GM23338 (cell line): Measurements from ENCODE around the gene UBAP1L. TPM values are rescaled to one million over a fixed set of nuclear protein-coding genes. Genes with fewer than 3 reads are reported as not detected.

Experiments
- ATAC-seq: fragments of 200-7000 bp; cut with Tn5 transposase; 3 replicates; pipeline ENCODE4 v1.9.1; 2020
- DNase-seq: peaks from one replicate; pipeline ENCODE4 v3.0.0-alpha.2; 2015; ENCODE audit warnings: low spot score
- H2AFZ ChIP-seq: fragments of 200-600 bp; sonication (generic); 2 replicates; pipeline ENCODE4 v1.8.0; 2016; ENCODE audit warnings: antibody characterized with exemption, mild to moderate bottlenecking, moderate library complexity
- H3F3A ChIP-seq: fragments of 200-600 bp; sonication (generic); replicated peaks from 2 replicates; pipeline ENCODE4 v1.8.0; 2017; ENCODE audit warnings: antibody characterized with exemption, mixed run types, low read depth
- H3K27ac ChIP-seq: fragments of 200-600 bp; sonication (generic); 2 replicates; pipeline ENCODE4 v1.6.1; 2016; ENCODE audit warnings: low read depth
- H3K27me3 ChIP-seq: fragments of 200-600 bp; sonication (generic); 2 replicates; pipeline ENCODE4 v1.8.0; 2016; ENCODE audit warnings: mild to moderate bottlenecking, mixed run types, moderate library complexity; ENCODE audit not compliant: insufficient read depth
- H3K36me3 ChIP-seq: fragments of 200-600 bp; sonication (generic); 2 replicates; pipeline ENCODE4 v1.8.0; 2016; ENCODE audit warnings: mild to moderate bottlenecking; ENCODE audit not compliant: insufficient read depth
- H3K4me1 ChIP-seq: fragments of 200-600 bp; sonication (generic); 2 replicates; pipeline ENCODE4 v1.8.0; 2016; ENCODE audit warnings: mild to moderate bottlenecking, moderate library complexity; ENCODE audit not compliant: insufficient read depth
- H3K4me2 ChIP-seq: fragments of 200-600 bp; sonication (generic); 2 replicates; pipeline ENCODE4 v1.7.1; 2017; ENCODE audit warnings: mixed run types
- H3K4me3 ChIP-seq: fragments of 200-600 bp; sonication (generic); 2 replicates; pipeline ENCODE4 v1.6.1; 2016; ENCODE audit warnings: mixed run types
- H3K79me2 ChIP-seq: fragments of 200-600 bp; sonication (generic); replicated peaks from 2 replicates; pipeline ENCODE4 v1.8.0; 2017; ENCODE audit warnings: mild to moderate bottlenecking; ENCODE audit not compliant: insufficient read depth
- H3K9me2 ChIP-seq: fragments of 200-600 bp; sonication (generic); 2 replicates; pipeline ENCODE4 v1.8.0; 2017; ENCODE audit not compliant: insufficient read depth
- H4K20me1 ChIP-seq: fragments of 200-600 bp; sonication (generic); replicated peaks from 2 replicates; pipeline ENCODE4 v1.8.0; 2017; ENCODE audit warnings: mild to moderate bottlenecking; ENCODE audit not compliant: insufficient read depth
- H3K27ac Mint-ChIP-seq: 2 replicates; pipeline ENCODE4 v1.8.0; 2020; ENCODE audit warnings: inconsistent platforms, mild to moderate bottlenecking, moderate library complexity, mixed read lengths
- H3K27me3 Mint-ChIP-seq: 3 replicates; pipeline ENCODE4 v1.8.0; 2022; ENCODE audit warnings: low read depth, mild to moderate bottlenecking, moderate library complexity, mixed read lengths, inconsistent platforms; ENCODE audit not compliant: insufficient read depth, poor library complexity
- H3K36me3 Mint-ChIP-seq: 3 replicates; pipeline ENCODE4 v1.8.0; 2021; ENCODE audit warnings: low read depth, mild to moderate bottlenecking, inconsistent platforms, moderate library complexity, mixed read lengths
- H3K4me1 Mint-ChIP-seq: 3 replicates; pipeline ENCODE4 v1.8.0; 2020; ENCODE audit warnings: mild to moderate bottlenecking, inconsistent platforms, mixed read lengths
- H3K4me3 Mint-ChIP-seq: 3 replicates; pipeline ENCODE4 v1.8.0; 2021; ENCODE audit warnings: moderate library complexity, mild to moderate bottlenecking, inconsistent platforms, mixed read lengths
- H3K9me3 Mint-ChIP-seq: 3 replicates; pipeline ENCODE4 v1.8.0; 2020; ENCODE audit warnings: moderate library complexity, mild to moderate bottlenecking, inconsistent platforms, mixed read lengths
- CREB1 ChIP-seq: fragments of 250-450 bp; sonication (Bioruptor Pico); IDR thresholded peaks from 2 replicates; pipeline ENCODE4 v1.5.0; 2020; ENCODE audit warnings: low read depth, mild to moderate bottlenecking, moderate library complexity
- CTCF ChIP-seq, 2 experiments: fragments of 200-600 bp in 1 of 2; sonication (generic) in 1 of 2; conservative IDR thresholded peaks; 2 replicates each; pipeline versions ENCODE4 v1.5.1 to v1.6.1; 2016 to 2017; ENCODE audit warnings: antibody characterized with exemption in 2 of 2, low read depth in 2 of 2, mild to moderate bottlenecking in 2 of 2, moderate library complexity in 1 of 2
- EZH2 ChIP-seq: fragments of 200-600 bp; sonication (generic); IDR thresholded peaks from one replicate; pipeline ENCODE4 v1.8.0; 2017; ENCODE audit warnings: antibody characterized with exemption, mild to moderate bottlenecking, low read depth; ENCODE audit not compliant: unreplicated experiment
- EZH2phosphoT487 ChIP-seq: fragments of 200-600 bp; sonication (generic); IDR thresholded peaks from one replicate; pipeline ENCODE4 v1.8.1; 2018; ENCODE audit warnings: antibody characterized with exemption; ENCODE audit not compliant: unreplicated experiment
- JUNB ChIP-seq: IDR thresholded peaks from one replicate; pipeline ENCODE4 v1.6.1; 2016; ENCODE audit warnings: antibody characterized with exemption; ENCODE audit not compliant: unreplicated experiment
- NANOG ChIP-seq: IDR thresholded peaks from 2 replicates; pipeline ENCODE4 v1.6.1; 2016; ENCODE audit warnings: antibody characterized with exemption, borderline replicate concordance
- ZNF331 ChIP-seq: fragments of 250-450 bp; sonication (Bioruptor Pico); IDR thresholded peaks from 2 replicates; pipeline ENCODE4 v1.5.0; 2020; ENCODE audit warnings: low read depth, mild to moderate bottlenecking, moderate library complexity
- polyA plus RNA-seq: library from polyadenylated mRNA; unstranded; fragments of >200 nt; fragmentation: Nextera tagmentation; extraction: Ambion mirVana; gene quantifications from 2 replicates; pipeline ENCODE4 v1.2.1, GENCODE V29; 2016
- total RNA-seq: library from RNA; depleted of rRNA; stranded (reverse); fragments of >200 nt; shearing (Covaris generic); gene quantifications from 2 replicates; pipeline ENCODE4 v1.2.3, GENCODE V29; 2014
- TF ChIP-seq, protein P1 (sequence below): IDR thresholded peaks from one replicate; pipeline ENCODE4 v1.6.1; 2018; ENCODE audit warnings: antibody characterized with exemption; ENCODE audit not compliant: unreplicated experiment

Gene UBAP1L
- total and polyA plus RNA-seq, 2 experiments from 2014 or later, result 0.53 to 1.5 TPM

DNA sequence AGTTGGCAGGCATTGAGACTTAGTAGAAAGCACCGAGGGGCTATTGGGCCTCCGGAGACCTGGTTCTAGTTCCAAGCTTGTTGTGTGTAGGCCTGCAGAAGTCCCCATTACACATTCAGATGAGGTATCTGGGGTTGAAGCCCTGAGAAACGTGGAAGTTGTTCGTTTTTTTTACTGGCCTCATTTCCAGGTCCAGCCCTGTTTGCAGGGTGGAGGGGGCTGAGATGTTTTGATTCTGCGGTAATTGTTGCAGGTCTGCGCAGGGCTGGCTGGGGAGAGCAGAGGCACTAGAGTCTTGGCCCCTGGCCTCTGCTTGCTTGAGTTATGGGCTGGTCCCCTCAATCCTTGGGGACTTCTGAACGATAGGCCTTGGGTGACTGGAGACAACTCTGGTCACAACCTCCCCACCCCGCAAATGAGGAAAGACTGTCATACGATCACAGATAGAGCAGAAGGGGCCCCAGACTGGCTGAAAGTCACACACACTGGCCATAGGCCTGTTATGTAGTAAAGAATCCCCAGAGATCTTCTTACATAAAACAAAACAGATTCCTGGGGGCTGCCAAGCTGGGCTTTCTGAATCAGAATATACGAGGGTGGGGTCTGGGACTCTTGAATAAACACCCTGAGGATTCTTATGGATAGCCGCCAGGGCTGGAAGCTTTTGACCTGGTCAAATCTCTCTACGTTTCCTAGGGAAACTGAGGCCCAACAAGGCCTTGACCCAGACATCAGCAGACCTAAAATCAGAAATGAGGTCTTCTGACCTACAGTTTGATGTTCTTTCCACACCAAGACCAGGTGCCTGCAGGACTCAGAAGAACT is 22.8 kb downstream of the UBAP1L start:
- ATAC-seq, result no peak
- TF ChIP-seq CREB1 (CRISPR knock-in tag), result no peak
- TF ChIP-seq, protein P1, sequence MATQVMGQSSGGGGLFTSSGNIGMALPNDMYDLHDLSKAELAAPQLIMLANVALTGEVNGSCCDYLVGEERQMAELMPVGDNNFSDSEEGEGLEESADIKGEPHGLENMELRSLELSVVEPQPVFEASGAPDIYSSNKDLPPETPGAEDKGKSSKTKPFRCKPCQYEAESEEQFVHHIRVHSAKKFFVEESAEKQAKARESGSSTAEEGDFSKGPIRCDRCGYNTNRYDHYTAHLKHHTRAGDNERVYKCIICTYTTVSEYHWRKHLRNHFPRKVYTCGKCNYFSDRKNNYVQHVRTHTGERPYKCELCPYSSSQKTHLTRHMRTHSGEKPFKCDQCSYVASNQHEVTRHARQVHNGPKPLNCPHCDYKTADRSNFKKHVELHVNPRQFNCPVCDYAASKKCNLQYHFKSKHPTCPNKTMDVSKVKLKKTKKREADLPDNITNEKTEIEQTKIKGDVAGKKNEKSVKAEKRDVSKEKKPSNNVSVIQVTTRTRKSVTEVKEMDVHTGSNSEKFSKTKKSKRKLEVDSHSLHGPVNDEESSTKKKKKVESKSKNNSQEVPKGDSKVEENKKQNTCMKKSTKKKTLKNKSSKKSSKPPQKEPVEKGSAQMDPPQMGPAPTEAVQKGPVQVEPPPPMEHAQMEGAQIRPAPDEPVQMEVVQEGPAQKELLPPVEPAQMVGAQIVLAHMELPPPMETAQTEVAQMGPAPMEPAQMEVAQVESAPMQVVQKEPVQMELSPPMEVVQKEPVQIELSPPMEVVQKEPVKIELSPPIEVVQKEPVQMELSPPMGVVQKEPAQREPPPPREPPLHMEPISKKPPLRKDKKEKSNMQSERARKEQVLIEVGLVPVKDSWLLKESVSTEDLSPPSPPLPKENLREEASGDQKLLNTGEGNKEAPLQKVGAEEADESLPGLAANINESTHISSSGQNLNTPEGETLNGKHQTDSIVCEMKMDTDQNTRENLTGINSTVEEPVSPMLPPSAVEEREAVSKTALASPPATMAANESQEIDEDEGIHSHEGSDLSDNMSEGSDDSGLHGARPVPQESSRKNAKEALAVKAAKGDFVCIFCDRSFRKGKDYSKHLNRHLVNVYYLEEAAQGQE, result no peak
- no peak for DNase-seq

DNA sequence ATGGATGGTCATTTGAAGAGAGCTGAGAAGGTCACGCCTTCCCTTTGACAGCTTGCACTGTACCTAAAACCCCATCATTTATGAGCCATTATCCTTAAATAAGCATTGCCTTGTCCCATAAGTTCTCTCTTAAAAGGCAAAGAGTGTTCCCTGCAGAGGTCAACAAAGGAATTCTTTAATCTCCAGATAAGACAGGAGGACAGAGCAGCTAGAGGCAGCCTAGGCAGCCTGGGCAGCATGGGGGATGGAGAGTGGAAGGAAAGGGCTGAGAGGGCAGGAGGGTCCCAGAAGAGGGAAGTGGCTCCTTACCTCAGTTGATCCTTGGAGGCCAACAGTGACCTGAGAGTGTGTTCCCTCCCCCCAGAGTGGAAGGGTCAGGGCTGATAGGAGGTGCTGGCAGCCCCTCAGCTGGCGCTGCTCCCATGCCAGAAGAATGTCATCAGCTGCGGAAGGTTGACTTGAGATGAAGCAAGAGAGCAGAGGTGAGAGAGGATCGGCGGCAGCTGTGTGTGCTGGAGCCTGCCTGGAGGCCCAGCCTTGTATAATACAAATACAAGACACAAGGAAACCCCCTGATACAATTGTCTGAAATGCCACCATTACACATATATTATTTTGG is 25.7 kb downstream of the UBAP1L start:
- H3K4me1 Mint-ChIP-seq, result peaks cover 35% of the 10 kb centered on the region
- no peak overlapping the region for H3K27ac Mint-ChIP-seq
- H3K9me3 Mint-ChIP-seq, result no peaks in the 10 kb centered on the region
- no peaks in the 10 kb centered on the region for H3K9me2 ChIP-seq
- 0 out of 2 replicates have a peak, but pooled peaks cover 3% of the 10 kb centered on the region for H3F3A ChIP-seq
- no peak for DNase-seq
- no peak overlapping the region for H3K4me2 ChIP-seq
- no peak overlapping the region for H3K27ac ChIP-seq
- no peaks in the 10 kb centered on the region for H3K27me3 ChIP-seq
- peaks cover 15% of the 10 kb centered on the region for H3K4me1 ChIP-seq
- no peaks in the 10 kb centered on the region for H3K36me3 Mint-ChIP-seq
- no peaks in the 10 kb centered on the region for H4K20me1 ChIP-seq
- H3K4me3 ChIP-seq, result no peak overlapping the region
- no peak for ATAC-seq
- H3K27me3 Mint-ChIP-seq, result peaks cover 13% of the 10 kb centered on the region
- no peak overlapping the region for H3K4me3 Mint-ChIP-seq
- H3K36me3 ChIP-seq, result no peaks in the 10 kb centered on the region
- no peaks in the 10 kb centered on the region for H3K79me2 ChIP-seq
- H2AFZ ChIP-seq, result no peak overlapping the region
- TF ChIP-seq CTCF (conservative IDR thresholded peaks at IDR 0.05; ENCODE audit: low read depth in 2 of 2) (no peak), ZNF331 (CRISPR knock-in tag) (no peak), EZH2 (no peak), EZH2phosphoT487 (no peak), JUNB (no peak), NANOG (no peak)

More for the DNA sequence above, 22.8 kb downstream of the UBAP1L start:
- Histone ChIP-seq H3F3A (no peaks in the 10 kb centered on the region), H3K4me2 (no peak overlapping the region), H3K79me2 (no peaks in the 10 kb centered on the region), H4K20me1 (no peaks in the 10 kb centered on the region), H3K4me3 (no peak overlapping the region), H3K27me3 (no peaks in the 10 kb centered on the region), H3K9me2 (no peaks in the 10 kb centered on the region), H3K27ac (no peak overlapping the region), H3K36me3 (no peaks in the 10 kb centered on the region), H2AFZ (no peak overlapping the region), H3K4me1 (no peaks in the 10 kb centered on the region)
- peaks cover 15% of the 10 kb centered on the region for H3K27me3 Mint-ChIP-seq
- H3K27ac Mint-ChIP-seq, result no peak overlapping the region
- no peak overlapping the region for H3K4me3 Mint-ChIP-seq
- no peaks in the 10 kb centered on the region for H3K36me3 Mint-ChIP-seq
- H3K4me1 Mint-ChIP-seq, result peaks cover 14% of the 10 kb centered on the region
- H3K9me3 Mint-ChIP-seq, result no peaks in the 10 kb centered on the region
